IPS DF 19.7 (cell line): ENCODE data around the gene CIAO1.
"Not testable (repeated sequence)": the region's sequence is repeated elsewhere in the genome, so short reads cannot be mapped to it uniquely, and the experiment has no call there.

ENCODE experiments used
- DNase-seq: peaks from one replicate; pipeline ENCODE4 v3.0.0-alpha.2; 2013; ENCODE audit warnings: low read depth, low spot score

The CIAO1 gene

GRCh38 chr2:96265840-96266679 lies at the start of gene CIAO1, which contains the start of gene TMEM127:
CIAO1 (plus strand) TSS chr2:96266225; CDS start chr2:96266351, 126 bp downstream.
TMEM127 (minus strand) TSS chr2:96265997; CDS start chr2:96265381, 616 bp downstream.
- DNase-seq = peak; percentile 90

- DNase-seq = no peak
Observed at GRCh38 chr2:96218508-96219131, 47.4 kb upstream of the CIAO1 start.

- not testable (repeated sequence) for DNase-seq
Observed at GRCh38 chr2:96219959-96220358, 46.1 kb upstream of the CIAO1 start.

GRCh38 chr2:96221106-96221505 lies 44.9 kb upstream of the CIAO1 start:
- DNase-seq = not testable (repeated sequence)

- no peak for DNase-seq
Observed at GRCh38 chr2:96225016-96225533, 41.0 kb upstream of the CIAO1 start.

- DNase-seq = no peak
Observed at GRCh38 chr2:96231316-96231715, 34.7 kb upstream of the CIAO1 start.

- DNase-seq = no peak
Observed at GRCh38 chr2:96233436-96233835, 32.6 kb upstream of the CIAO1 start.

GRCh38 chr2:96233880-96234316 lies 32.1 kb upstream of the CIAO1 start:
- DNase-seq = no peak

GRCh38 chr2:96236882-96237281 lies 29.1 kb upstream of the CIAO1 start:
- no peak for DNase-seq

- DNase-seq = no peak
Observed at GRCh38 chr2:96238266-96238665, 27.8 kb upstream of the CIAO1 start.

GRCh38 chr2:96239091-96239490 lies 26.9 kb upstream of the CIAO1 start:
- no peak for DNase-seq

GRCh38 chr2:96239745-96240264 lies 26.2 kb upstream of the CIAO1 start:
- DNase-seq = no peak

GRCh38 chr2:96240341-96241038 lies 25.5 kb upstream of the CIAO1 start:
- DNase-seq = no peak

- DNase-seq = no peak
Observed at GRCh38 chr2:96241227-96241626, 24.8 kb upstream of the CIAO1 start.

- DNase-seq = no peak
Observed at GRCh38 chr2:96241900-96242611, 24.0 kb upstream of the CIAO1 start.

- DNase-seq = no peak
Observed at GRCh38 chr2:96243843-96244242, 22.2 kb upstream of the CIAO1 start.

- no peak for DNase-seq
Observed at GRCh38 chr2:96245609-96246390, 20.2 kb upstream of the CIAO1 start.

- DNase-seq = no peak
Observed at GRCh38 chr2:96247009-96247408, 19.0 kb upstream of the CIAO1 start.

- DNase-seq = no peak
Observed at GRCh38 chr2:96247896-96248295, 18.1 kb upstream of the CIAO1 start.

GRCh38 chr2:96248624-96249023 lies 17.4 kb upstream of the CIAO1 start:
- DNase-seq = no peak
